ENCODE measurements around the gene PLEKHF1. TPM values are rescaled to one million over a fixed set of nuclear protein-coding genes. Genes with fewer than 3 reads are reported as not detected.

Gene PLEKHF1
- total and polyA plus RNA-seq, 7 donors: 5.1 to 119 (median 60.2) TPM

DNA sequence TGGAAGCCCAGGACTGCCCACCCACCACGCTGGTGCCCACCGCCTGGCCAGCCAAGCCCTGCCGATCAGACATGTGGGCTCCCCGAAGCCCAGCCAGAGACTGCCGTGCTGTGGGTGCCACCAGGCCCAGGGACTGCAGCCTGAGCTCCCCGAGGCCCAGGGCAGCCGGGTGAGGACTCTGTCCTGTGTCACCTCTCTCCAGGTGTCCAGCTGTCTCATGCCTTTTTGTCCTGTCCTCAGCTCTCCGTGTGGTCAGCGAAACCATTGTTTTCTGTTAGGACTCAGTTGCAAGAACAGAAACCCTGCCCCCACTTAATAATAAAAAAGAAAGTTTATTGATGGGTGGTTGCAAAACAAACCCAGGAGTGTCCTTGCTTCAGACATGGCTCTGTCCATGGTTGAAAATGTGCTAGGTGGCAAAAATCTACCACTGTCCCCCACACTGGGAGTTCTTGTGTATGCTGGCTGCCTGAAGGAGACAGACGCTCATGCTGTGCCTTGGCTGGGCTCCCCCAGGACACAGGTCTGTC, 9.9 kb downstream of the PLEKHF1 start:
- ATAC-seq (no peak), DNase-seq (no peak)
- H3K27me3 ChIP-seq (ENCODE audit: insufficient read depth in 3 of 3, low read length in 2 of 3): no peaks in the 10 kb centered on the region
- peaks cover 92% of the 10 kb centered on the region for H3K4me1 ChIP-seq
- no peak overlapping the region for H3K4me3 ChIP-seq
- H3K27ac ChIP-seq: peak overlapping the region; percentile 86
- intact Hi-C loops (cut with DNase I): no loop called here
- peaks cover 12 to 23% of the 10 kb centered on the region in 2 donors for H3K36me3 ChIP-seq (ENCODE audit: insufficient read depth in 1 of 2, low read depth in 1 of 2)
- no peaks in the 10 kb centered on the region for H3K9me3 ChIP-seq
- WGBS, 3 donors: 55 to 72% (median 55%) methylated on average over 10 of the region's 10 CpGs
- TF ChIP-seq CTCF (IDR thresholded peaks at IDR 0.05): no peak

- Histone ChIP-seq H3K36me3 (ENCODE audit: insufficient read depth in 1 of 2, low read depth in 1 of 2) (peaks cover 12 to 23% of the 10 kb centered on the region in 2 donors), H3K4me1 (peaks cover 92% of the 10 kb centered on the region), H3K4me3 (no peak overlapping the region), H3K9me3 (no peaks in the 10 kb centered on the region), H3K27ac (peak overlapping the region; percentile 86), H3K27me3 (ENCODE audit: insufficient read depth in 3 of 3, low read length in 2 of 3) (no peaks in the 10 kb centered on the region)
- WGBS, 3 donors: 29 to 54% (median 39%) methylated on average over 13 of the region's 13 CpGs
- intact Hi-C loops (cut with DNase I): no loop called here
- ATAC-seq (no peak), DNase-seq (no peak)
- TF ChIP-seq CTCF (IDR thresholded peaks at IDR 0.05): no peak
Observed at GRCh38 chr19:29675650-29676186, 10.5 kb downstream of the PLEKHF1 start.

DNA sequence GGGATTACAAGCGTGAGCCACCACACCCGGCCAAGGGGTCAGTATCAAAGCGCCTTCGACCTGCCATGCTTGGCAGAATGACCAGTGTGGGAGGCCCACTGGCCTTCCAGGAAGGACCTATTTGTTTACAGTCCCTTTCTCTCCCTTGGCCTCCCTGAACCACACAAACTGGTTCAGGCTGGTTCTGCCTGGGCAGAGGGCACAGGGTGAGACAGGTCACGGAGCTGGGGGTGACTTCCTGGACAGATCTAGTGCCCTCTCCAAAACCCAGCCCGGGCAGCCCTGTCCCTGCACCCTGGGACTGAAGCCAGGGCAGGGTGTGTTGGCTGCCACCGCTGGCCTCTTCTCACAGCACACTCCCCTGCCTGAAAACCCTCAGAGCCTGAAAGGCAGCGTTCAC, 11.3 kb downstream of the PLEKHF1 start:
- Histone ChIP-seq H3K27me3 (ENCODE audit: insufficient read depth in 3 of 3, low read length in 2 of 3) (no peaks in the 10 kb centered on the region), H3K4me1 (peaks cover 94% of the 10 kb centered on the region), H3K36me3 (ENCODE audit: insufficient read depth in 1 of 2, low read depth in 1 of 2) (peaks cover 12 to 23% of the 10 kb centered on the region in 2 donors), H3K9me3 (no peaks in the 10 kb centered on the region), H3K27ac (peak overlapping the region; percentile 86), H3K4me3 (no peak overlapping the region)
- ATAC-seq: peak; percentile 18 to 44 (median 30)
- DNase-seq: peak; percentile 61 to 83
- no peak for TF ChIP-seq CTCF (IDR thresholded peaks at IDR 0.05)
- intact Hi-C loops (cut with DNase I): no loop called here
- 15 to 28% (median 18%) methylated on average over 8 of the region's 8 CpGs for WGBS, 3 donors

- intact Hi-C loops (cut with DNase I): no loop called here
- peak overlapping the region; percentile 2 for H3K4me3 ChIP-seq
- peaks cover 12 to 23% of the 10 kb centered on the region in 2 donors for H3K36me3 ChIP-seq (ENCODE audit: insufficient read depth in 1 of 2, low read depth in 1 of 2)
- TF ChIP-seq CTCF (IDR thresholded peaks at IDR 0.05): no peak
- peaks cover 94% of the 10 kb centered on the region for H3K4me1 ChIP-seq
- no peaks in the 10 kb centered on the region for H3K27me3 ChIP-seq (ENCODE audit: insufficient read depth in 3 of 3, low read length in 2 of 3)
- DNase-seq (peak in 1 of 2 donors; percentile 78), ATAC-seq (peak; percentile 1 to 24 (median 8))
- no peaks in the 10 kb centered on the region for H3K9me3 ChIP-seq
- WGBS, 3 donors: 34 to 39% (median 35%) methylated on average over 23 of the region's 23 CpGs
- peak overlapping the region; percentile 86 for H3K27ac ChIP-seq
Observed at GRCh38 chr19:29677001-29677817, 11.9 kb downstream of the PLEKHF1 start.
